Gastrocnemius medialis (tissue), 4 donors: ENCODE results near the gene SYNRG.

Experiments used
- CTCF ChIP-seq, 5 experiments: fragments of 450-650 bp in 3 of 5; fragments of 200-600 bp in 2 of 5; sonication (generic) in 2 of 5; IDR thresholded peaks in 4 of 5; conservative IDR thresholded peaks in 1 of 5; 1 replicate in 4 of 5; 2 replicates in 1 of 5; pipeline ENCODE4 v1.5.1; 2016 to 2019; ENCODE audit warnings: antibody characterized with exemption in 5 of 5, mild to moderate bottlenecking in 3 of 5, moderate library complexity in 3 of 5
- POLR2A ChIP-seq, 2 donors: fragments of 450-650 bp; IDR thresholded peaks; one replicate each; pipeline ENCODE4 v1.6.1; 2017; ENCODE audit warnings: antibody characterized with exemption in 2 of 2, mild to moderate bottlenecking in 2 of 2, moderate library complexity in 2 of 2

- TF ChIP-seq POLR2A (IDR thresholded peaks at IDR 0.05): no peak
- no peak for TF ChIP-seq CTCF (IDR thresholded peaks at IDR 0.05 in 4 of 5, conservative IDR thresholded peaks at IDR 0.05 in 1 of 5)
Observed at GRCh38 chr17:37647856-37648255, 38.6 kb upstream of the SYNRG start.
